Gastroesophageal sphincter (tissue), 4 donors: ENCODE measurements around the gene PTDSS2. TPM values are rescaled to one million over a fixed set of nuclear protein-coding genes. Genes with fewer than 3 reads are reported as not detected.

Experiments
- ATAC-seq: fragments of 150-250 bp; one replicate; pipeline ENCODE4 v1.9.1; 2016; ENCODE audit warnings: mild to moderate bottlenecking, moderate library complexity
- H3K27ac ChIP-seq, 4 donors: fragments of 200-600 bp; sonication (generic) in 3 of 4; 1 replicate in 3 of 4; 2 replicates in 1 of 4; pipeline ENCODE4 v1.5.1; 2016 to 2019
- H3K27me3 ChIP-seq: fragments of 200-600 bp; sonication (generic); one replicate; pipeline ENCODE4 v1.5.1; 2019
- H3K36me3 ChIP-seq, 2 donors: fragments of 200-600 bp; sonication (generic); one replicate each; pipeline ENCODE4 v1.5.1; 2019; ENCODE audit warnings: control low read depth in 1 of 2
- H3K4me1 ChIP-seq, 3 donors: fragments of 200-600 bp; sonication (generic); 1 replicate in 2 of 3; 2 replicates in 1 of 3; pipeline ENCODE4 v1.5.1; 2016 to 2019; ENCODE audit warnings: control low read depth in 2 of 3
- H3K4me3 ChIP-seq, 2 donors: fragments of 200-600 bp; sonication (generic); one replicate each; pipeline ENCODE4 v1.5.1; 2019; ENCODE audit warnings: mild to moderate bottlenecking in 1 of 2, moderate library complexity in 1 of 2
- H3K9me3 ChIP-seq, 3 donors: fragments of 200-600 bp; sonication (generic); one replicate each; pipeline ENCODE4 v1.5.1; 2017 to 2019; ENCODE audit warnings: control low read depth in 2 of 3
- CTCF ChIP-seq, 4 experiments: fragments of 200-600 bp in 2 of 4; fragments of 450-650 bp in 2 of 4; sonication (generic) in 1 of 4; IDR thresholded peaks; one replicate each; pipeline ENCODE4 v1.5.1; 2017 to 2019; ENCODE audit warnings: antibody characterized with exemption in 4 of 4, mild to moderate bottlenecking in 2 of 4, moderate library complexity in 2 of 4
- EP300 ChIP-seq: sonication (generic); formaldehyde crosslinking; IDR thresholded peaks from one replicate; pipeline ENCODE4 v1.6.1; 2017; ENCODE audit warnings: antibody characterized with exemption, mild to moderate bottlenecking
- POLR2A ChIP-seq, 2 donors: fragments of 450-650 bp; IDR thresholded peaks; one replicate each; pipeline ENCODE4 v1.6.1; 2017; ENCODE audit warnings: antibody characterized with exemption in 2 of 2, mild to moderate bottlenecking in 2 of 2, moderate library complexity in 1 of 2
- POLR2AphosphoS5 ChIP-seq: sonication (generic); formaldehyde crosslinking; IDR thresholded peaks from one replicate; pipeline ENCODE4 v1.6.1; 2017; ENCODE audit warnings: antibody characterized with exemption
- WGBS, 2 donors: methylation state at CpG; one replicate each; pipeline ENCODE4 v1.1.5; 2018; ENCODE audit warnings: low coverage in 1 of 2; 5-methylcytosine and 5-hydroxymethylcytosine counted together
- total RNA-seq, 4 donors: library from RNA; depleted of rRNA; stranded (reverse); fragments of >200 nt; gene quantifications; one replicate each; pipeline ENCODE4 v1.1.0, GENCODE V29; 2016

PTDSS2 gene
- total RNA-seq, 4 donors from 2014 or later: 23.4 to 55.9 (median 43.1) TPM

GRCh38 chr11:441043-441417 is 9.0 kb upstream of the PTDSS2 start:
- no peak overlapping the region for H3K27ac ChIP-seq
- 20% methylated on average over 1 of the region's 13 CpGs; no CpG with 5 or more reads in 1 of the 2 donors for WGBS, 2 donors
- no peak for ATAC-seq
- no peaks in the 10 kb centered on the region for H3K36me3 ChIP-seq
- peaks cover 74% of the 10 kb centered on the region for H3K27me3 ChIP-seq
- peaks cover 0 to 7% (median 0%) of the 10 kb centered on the region in 3 donors for H3K4me1 ChIP-seq
- no peak overlapping the region for H3K4me3 ChIP-seq
- TF ChIP-seq POLR2A (IDR thresholded peaks at IDR 0.05) (no peak), EP300 (no peak), POLR2AphosphoS5 (no peak)
- H3K9me3 ChIP-seq: no peaks in the 10 kb centered on the region

GRCh38 chr11:441418-442274 is 8.4 kb upstream of the PTDSS2 start, which contains the start of gene ANO9:
Gene ANO9 (minus strand): TSS chr11:442011. CDS start chr11:441926, 85 bp downstream.
- H3K4me1 ChIP-seq: peaks cover 0 to 7% (median 0%) of the 10 kb centered on the region in 3 donors
- peaks cover 74% of the 10 kb centered on the region for H3K27me3 ChIP-seq
- no peaks in the 10 kb centered on the region for H3K9me3 ChIP-seq
- ATAC-seq: no peak
- H3K36me3 ChIP-seq: no peaks in the 10 kb centered on the region
- no peak for TF ChIP-seq POLR2A (IDR thresholded peaks at IDR 0.05)
- TF ChIP-seq POLR2AphosphoS5: no peak
- TF ChIP-seq EP300: no peak
- TF ChIP-seq CTCF (IDR thresholded peaks at IDR 0.05): no peak
- no CpG with 5 or more reads among the region's 35 CpGs for WGBS, 2 donors
- no peak within 1 kb of the TSS for H3K4me3 ChIP-seq
- H3K27ac ChIP-seq: no peak within 1 kb of the TSS

GRCh38 chr11:442611-443081 is 7.4 kb upstream of the PTDSS2 start:
- Histone ChIP-seq H3K4me1 (peaks cover 0 to 10% (median 0%) of the 10 kb centered on the region in 3 donors), H3K4me3 (no peak overlapping the region), H3K36me3 (no peaks in the 10 kb centered on the region), H3K9me3 (no peaks in the 10 kb centered on the region), H3K27me3 (peaks cover 67% of the 10 kb centered on the region), H3K27ac (no peak overlapping the region)
- no peak for TF ChIP-seq POLR2A (IDR thresholded peaks at IDR 0.05)
- TF ChIP-seq POLR2AphosphoS5: no peak
- TF ChIP-seq CTCF (IDR thresholded peaks at IDR 0.05): no peak
- TF ChIP-seq EP300: no peak
- ATAC-seq: no peak
- WGBS, 2 donors: no CpG with 5 or more reads among the region's 16 CpGs

- Histone ChIP-seq H3K4me3 (no peak overlapping the region), H3K27ac (no peak overlapping the region), H3K4me1 (peaks cover 0 to 18% (median 4%) of the 10 kb centered on the region in 3 donors), H3K9me3 (no peaks in the 10 kb centered on the region), H3K27me3 (peaks cover 57% of the 10 kb centered on the region), H3K36me3 (no peaks in the 10 kb centered on the region)
- 75 to 82% methylated on average over 5 to 8 of the region's 16 CpGs for WGBS, 2 donors
- TF ChIP-seq POLR2AphosphoS5 (no peak), CTCF (IDR thresholded peaks at IDR 0.05) (no peak), EP300 (no peak), POLR2A (IDR thresholded peaks at IDR 0.05) (no peak)
- no peak for ATAC-seq
These were observed 6.4 kb upstream of the PTDSS2 start for GRCh38 chr11:443542-444199.

GRCh38 chr11:444396-445144 is 5.5 kb upstream of the PTDSS2 start:
- H3K27ac ChIP-seq: no peak overlapping the region
- no peaks in the 10 kb centered on the region for H3K36me3 ChIP-seq
- no peak for TF ChIP-seq EP300
- no peak for TF ChIP-seq POLR2AphosphoS5
- TF ChIP-seq POLR2A (IDR thresholded peaks at IDR 0.05): no peak
- TF ChIP-seq CTCF (IDR thresholded peaks at IDR 0.05): no peak
- no peak overlapping the region for H3K4me3 ChIP-seq
- peaks cover 0 to 27% (median 13%) of the 10 kb centered on the region in 3 donors for H3K4me1 ChIP-seq
- no peaks in the 10 kb centered on the region for H3K9me3 ChIP-seq
- H3K27me3 ChIP-seq: peaks cover 48% of the 10 kb centered on the region
- 25 to 28% methylated on average over 7 to 10 of the region's 12 CpGs for WGBS, 2 donors
- ATAC-seq: no peak
